ENCODE results near the gene SLC4A4. TPM values are rescaled to one million over a fixed set of nuclear protein-coding genes. Genes with fewer than 3 reads are reported as not detected.

The SLC4A4 gene
- total and polyA plus RNA-seq, 2 experiments from 2014 or later: 9.6 to 14.2 TPM

DNA sequence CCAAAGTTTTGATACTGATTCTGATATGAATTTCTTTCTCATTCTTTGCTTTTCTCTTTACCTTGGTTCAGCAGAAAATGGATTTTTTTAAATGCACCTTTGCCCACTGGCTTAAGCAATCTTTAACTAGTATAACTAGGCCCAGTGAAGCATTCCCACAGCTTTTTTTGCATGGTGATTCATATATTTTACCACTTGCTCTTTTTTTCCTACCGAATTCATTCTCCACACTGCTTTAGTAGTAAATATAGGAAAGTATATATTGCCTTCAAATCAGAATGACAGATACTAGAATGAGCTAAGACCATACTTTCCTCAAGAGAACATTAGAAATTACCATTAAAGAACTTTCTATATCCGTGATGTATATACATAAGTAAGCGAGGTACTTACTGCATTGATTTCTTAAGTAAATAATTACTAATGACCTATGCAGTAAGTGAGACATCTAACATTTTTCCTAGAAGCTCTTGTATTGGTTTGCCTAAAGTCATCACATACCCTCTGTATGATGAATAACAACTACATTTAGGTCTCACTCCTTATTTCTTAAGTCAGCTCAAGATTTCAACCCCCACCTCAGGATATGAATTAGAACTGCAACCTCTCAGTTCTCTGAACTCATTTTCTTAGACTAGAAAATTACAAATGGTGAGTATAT is 44.2 kb downstream of the SLC4A4 start:
- DNase-seq (ENCODE audit: low spot score): peak; percentile 40
- no peak overlapping the region for H2AFZ ChIP-seq
- no peaks in the 10 kb centered on the region for H3K36me3 ChIP-seq (replicated peaks; ENCODE audit: insufficient read depth, low read depth)
- no peaks in the 10 kb centered on the region for H3K79me2 ChIP-seq
- H3K4me3 ChIP-seq: no peak overlapping the region
- peak overlapping the region; percentile 55 for H3K27ac ChIP-seq
- peaks cover 5% of the 10 kb centered on the region for H3K4me1 ChIP-seq (ENCODE audit: insufficient read depth)
- H3K4me2 ChIP-seq: peak overlapping the region; percentile 54
- WGBS (ENCODE audit: low lambda C conversion rate, missing lambda C conversion rate): 75% methylated on average over 3 of the region's 3 CpGs
- no peaks in the 10 kb centered on the region for H4K20me1 ChIP-seq (ENCODE audit: insufficient read depth, poor library complexity, severe bottlenecking)
- TF ChIP-seq EZH2 (IDR thresholded peaks at IDR 0.05; ENCODE audit: borderline replicate concordance): no peak
- TF ChIP-seq CTCF (IDR thresholded peaks at IDR 0.05; ENCODE audit: poor library complexity): no peak
- no peaks in the 10 kb centered on the region for H3K9me2 ChIP-seq (replicated peaks; ENCODE audit: insufficient read depth)
- no peaks in the 10 kb centered on the region for H3K27me3 ChIP-seq
- H3K9me3 ChIP-seq (ENCODE audit: low read depth): no peaks in the 10 kb centered on the region

GRCh38 chr4:71383984-71384383 is 45.2 kb downstream of the SLC4A4 start:
- no peaks in the 10 kb centered on the region for H3K27me3 ChIP-seq
- no peak for DNase-seq (ENCODE audit: low spot score)
- H3K4me2 ChIP-seq: no peak overlapping the region
- no peak for TF ChIP-seq CTCF (IDR thresholded peaks at IDR 0.05; ENCODE audit: poor library complexity)
- no peak for TF ChIP-seq EZH2 (IDR thresholded peaks at IDR 0.05; ENCODE audit: borderline replicate concordance)
- TF ChIP-seq EZH2phosphoT487 (IDR thresholded peaks at IDR 0.05; ENCODE audit: low read depth, severe bottlenecking, unreplicated experiment): no peak
- H3K36me3 ChIP-seq (replicated peaks; ENCODE audit: insufficient read depth, low read depth): no peaks in the 10 kb centered on the region
- no peak overlapping the region for H2AFZ ChIP-seq
- WGBS (ENCODE audit: low lambda C conversion rate, missing lambda C conversion rate): 100% methylated on average over 1 of the region's 1 CpG
- no peaks in the 10 kb centered on the region for H3K9me3 ChIP-seq (ENCODE audit: low read depth)
- no peak overlapping the region for H3K4me3 ChIP-seq
- no peaks in the 10 kb centered on the region for H3K9me2 ChIP-seq (replicated peaks; ENCODE audit: insufficient read depth)
- no peak overlapping the region for H3K27ac ChIP-seq
- H3K4me1 ChIP-seq (ENCODE audit: insufficient read depth): peaks cover 5% of the 10 kb centered on the region
- H4K20me1 ChIP-seq (ENCODE audit: insufficient read depth, poor library complexity, severe bottlenecking): no peaks in the 10 kb centered on the region
- H3K79me2 ChIP-seq: no peaks in the 10 kb centered on the region

GRCh38 chr4:71389149-71389827 is 50.5 kb downstream of the SLC4A4 start:
- no peak overlapping the region for H3K4me3 ChIP-seq
- H3K27ac ChIP-seq: peak overlapping the region; percentile 59
- H3K4me2 ChIP-seq: peak overlapping the region; percentile 25
- 24% methylated on average over 2 of the region's 2 CpGs for WGBS (ENCODE audit: low lambda C conversion rate, missing lambda C conversion rate)
- H3K79me2 ChIP-seq: no peaks in the 10 kb centered on the region
- TF ChIP-seq EZH2phosphoT487 (IDR thresholded peaks at IDR 0.05; ENCODE audit: low read depth, severe bottlenecking, unreplicated experiment) (no peak), CTCF (IDR thresholded peaks at IDR 0.05; ENCODE audit: poor library complexity) (no peak), EZH2 (IDR thresholded peaks at IDR 0.05; ENCODE audit: borderline replicate concordance) (no peak)
- no peaks in the 10 kb centered on the region for H3K9me2 ChIP-seq (replicated peaks; ENCODE audit: insufficient read depth)
- no peak overlapping the region for H2AFZ ChIP-seq
- peaks cover 4% of the 10 kb centered on the region for H3K4me1 ChIP-seq (ENCODE audit: insufficient read depth)
- DNase-seq (ENCODE audit: low spot score): peak; percentile 45
- H4K20me1 ChIP-seq (ENCODE audit: insufficient read depth, poor library complexity, severe bottlenecking): no peaks in the 10 kb centered on the region
- H3K36me3 ChIP-seq (replicated peaks; ENCODE audit: insufficient read depth, low read depth): no peaks in the 10 kb centered on the region
- no peaks in the 10 kb centered on the region for H3K27me3 ChIP-seq
- H3K9me3 ChIP-seq (ENCODE audit: low read depth): no peaks in the 10 kb centered on the region
